SH-SY5Y (cell line): Measurements from ENCODE around the gene DCTN1.

Source experiments
- GATA2 ChIP-seq: IDR thresholded peaks from 2 replicates; pipeline ENCODE4 v1.6.1; 2011; ENCODE audit warnings: mild to moderate bottlenecking, low read depth, low read length
- GATA3 ChIP-seq: IDR thresholded peaks from 2 replicates; pipeline ENCODE4 v1.6.1; 2011; ENCODE audit warnings: low read depth, mild to moderate bottlenecking, low read length, moderate library complexity

- no peak for TF ChIP-seq GATA2
- TF ChIP-seq GATA3 = no peak
These were observed 45.4 kb upstream of the DCTN1 start for GRCh38 chr2:74425523-74425922.
